ENCODE measurements around the gene EIF4ENIF1. TPM values are rescaled to one million over a fixed set of nuclear protein-coding genes. Genes with fewer than 3 reads are reported as not detected.

Gene EIF4ENIF1
- total RNA-seq, 1 donor from 2014 or later: 41.9 TPM

GRCh38 chr22:31448382-31448781, 41.3 kb downstream of the EIF4ENIF1 start:
- Mint-ChIP-seq H3K36me3 (ENCODE audit: unreplicated experiment) (peaks cover 10% of the 10 kb centered on the region), H3K27me3 (ENCODE audit: unreplicated experiment) (no peaks in the 10 kb centered on the region), H3K27ac (ENCODE audit: unreplicated experiment) (no peak overlapping the region), H3K9me3 (ENCODE audit: unreplicated experiment) (no peaks in the 10 kb centered on the region), H3K4me1 (ENCODE audit: low read depth, unreplicated experiment) (no peaks in the 10 kb centered on the region), H3K4me3 (ENCODE audit: unreplicated experiment) (no peak overlapping the region)
- no peak for DNase-seq
- no peak for TF ChIP-seq CTCF (IDR thresholded peaks at IDR 0.05; ENCODE audit: partially characterized antibody, unreplicated experiment)

GRCh38 chr22:31447337-31447736, 42.3 kb downstream of the EIF4ENIF1 start:
- Mint-ChIP-seq H3K4me1 (ENCODE audit: low read depth, unreplicated experiment) (no peaks in the 10 kb centered on the region), H3K4me3 (ENCODE audit: unreplicated experiment) (no peak overlapping the region), H3K9me3 (ENCODE audit: unreplicated experiment) (no peaks in the 10 kb centered on the region), H3K27ac (ENCODE audit: unreplicated experiment) (no peak overlapping the region), H3K36me3 (ENCODE audit: unreplicated experiment) (peaks cover 10% of the 10 kb centered on the region), H3K27me3 (ENCODE audit: unreplicated experiment) (no peaks in the 10 kb centered on the region)
- TF ChIP-seq CTCF (IDR thresholded peaks at IDR 0.05; ENCODE audit: partially characterized antibody, unreplicated experiment): no peak
- no peak for DNase-seq

GRCh38 chr22:31446767-31447166, 42.9 kb downstream of the EIF4ENIF1 start:
- H3K4me3 Mint-ChIP-seq (ENCODE audit: unreplicated experiment): no peak overlapping the region
- no peak overlapping the region for H3K27ac Mint-ChIP-seq (ENCODE audit: unreplicated experiment)
- no peaks in the 10 kb centered on the region for H3K27me3 Mint-ChIP-seq (ENCODE audit: unreplicated experiment)
- peaks cover 10% of the 10 kb centered on the region for H3K36me3 Mint-ChIP-seq (ENCODE audit: unreplicated experiment)
- no peak for DNase-seq
- no peaks in the 10 kb centered on the region for H3K4me1 Mint-ChIP-seq (ENCODE audit: low read depth, unreplicated experiment)
- H3K9me3 Mint-ChIP-seq (ENCODE audit: unreplicated experiment): no peaks in the 10 kb centered on the region
- TF ChIP-seq CTCF (IDR thresholded peaks at IDR 0.05; ENCODE audit: partially characterized antibody, unreplicated experiment): no peak

- H3K4me1 Mint-ChIP-seq (ENCODE audit: low read depth, unreplicated experiment): no peaks in the 10 kb centered on the region
- H3K4me3 Mint-ChIP-seq (ENCODE audit: unreplicated experiment): no peak overlapping the region
These were observed 43.4 kb downstream of the EIF4ENIF1 start for GRCh38 chr22:31446208-31446607.

GRCh38 chr22:31445642-31446041, 44.0 kb downstream of the EIF4ENIF1 start:
- H3K36me3 Mint-ChIP-seq (ENCODE audit: unreplicated experiment): peaks cover 10% of the 10 kb centered on the region
- H3K4me3 Mint-ChIP-seq (ENCODE audit: unreplicated experiment): no peak overlapping the region
- H3K4me1 Mint-ChIP-seq (ENCODE audit: low read depth, unreplicated experiment): no peaks in the 10 kb centered on the region
- no peak overlapping the region for H3K27ac Mint-ChIP-seq (ENCODE audit: unreplicated experiment)
- no peak for TF ChIP-seq CTCF (IDR thresholded peaks at IDR 0.05; ENCODE audit: partially characterized antibody, unreplicated experiment)
- peaks cover 1% of the 10 kb centered on the region for H3K27me3 Mint-ChIP-seq (ENCODE audit: unreplicated experiment)
- DNase-seq: no peak
- H3K9me3 Mint-ChIP-seq (ENCODE audit: unreplicated experiment): no peaks in the 10 kb centered on the region

More at GRCh38 chr22:31446208-31446607, 43.4 kb downstream of the EIF4ENIF1 start:
- H3K27ac Mint-ChIP-seq (ENCODE audit: unreplicated experiment): no peak overlapping the region
- peaks cover 10% of the 10 kb centered on the region for H3K36me3 Mint-ChIP-seq (ENCODE audit: unreplicated experiment)
- H3K9me3 Mint-ChIP-seq (ENCODE audit: unreplicated experiment): no peaks in the 10 kb centered on the region
- H3K27me3 Mint-ChIP-seq (ENCODE audit: unreplicated experiment): peaks cover 1% of the 10 kb centered on the region
- TF ChIP-seq CTCF (IDR thresholded peaks at IDR 0.05; ENCODE audit: partially characterized antibody, unreplicated experiment): no peak
- no peak for DNase-seq

Data from glutamatergic neuron (in vitro differentiated cells).